Daoy (cell line): Measurements from ENCODE around the gene CEPT1. TPM values are rescaled to one million over a fixed set of nuclear protein-coding genes. Genes with fewer than 3 reads are reported as not detected.

ENCODE experiments used
- DNase-seq: peaks from one replicate; pipeline ENCODE4 v3.0.0-alpha.2; 2015; ENCODE audit warnings: low read depth
- total RNA-seq: library from RNA; depleted of rRNA; stranded (reverse); fragments of >200 nt; shearing (Covaris generic); gene quantifications from 2 replicates; pipeline ENCODE4 v1.2.3, GENCODE V29; 2014; rRNA removed

CEPT1 gene
- total RNA-seq, 1 experiment from 2014 or later: 36.7 TPM

DNA sequence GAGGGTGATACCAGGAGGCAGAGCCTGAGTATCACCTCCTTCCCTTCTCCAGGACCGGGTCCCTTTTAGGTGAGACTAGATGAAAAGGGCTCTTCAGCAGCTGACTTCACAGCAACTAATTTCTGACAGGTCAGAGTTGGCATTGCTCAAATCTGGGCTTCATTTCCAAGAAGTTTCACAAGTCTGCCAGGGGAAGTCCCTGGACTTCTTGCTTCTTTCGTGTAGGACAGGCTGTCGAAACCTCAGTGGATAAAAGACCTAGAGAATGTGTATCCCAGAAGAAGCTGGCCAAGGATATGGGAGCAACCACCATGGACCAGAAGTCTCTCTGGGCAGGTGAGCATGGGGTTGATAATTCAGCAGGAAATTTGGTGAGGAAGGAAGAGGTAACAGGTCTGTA is 87.4 kb downstream of the CEPT1 start, which contains the start of gene CHI3L2:
Gene CHI3L2, plus strand, starts transcription at position 280 of the 400 bp plus-strand sequence. Its CDS starts 17 bp downstream, at position 297.
- no peak for DNase-seq

DNA sequence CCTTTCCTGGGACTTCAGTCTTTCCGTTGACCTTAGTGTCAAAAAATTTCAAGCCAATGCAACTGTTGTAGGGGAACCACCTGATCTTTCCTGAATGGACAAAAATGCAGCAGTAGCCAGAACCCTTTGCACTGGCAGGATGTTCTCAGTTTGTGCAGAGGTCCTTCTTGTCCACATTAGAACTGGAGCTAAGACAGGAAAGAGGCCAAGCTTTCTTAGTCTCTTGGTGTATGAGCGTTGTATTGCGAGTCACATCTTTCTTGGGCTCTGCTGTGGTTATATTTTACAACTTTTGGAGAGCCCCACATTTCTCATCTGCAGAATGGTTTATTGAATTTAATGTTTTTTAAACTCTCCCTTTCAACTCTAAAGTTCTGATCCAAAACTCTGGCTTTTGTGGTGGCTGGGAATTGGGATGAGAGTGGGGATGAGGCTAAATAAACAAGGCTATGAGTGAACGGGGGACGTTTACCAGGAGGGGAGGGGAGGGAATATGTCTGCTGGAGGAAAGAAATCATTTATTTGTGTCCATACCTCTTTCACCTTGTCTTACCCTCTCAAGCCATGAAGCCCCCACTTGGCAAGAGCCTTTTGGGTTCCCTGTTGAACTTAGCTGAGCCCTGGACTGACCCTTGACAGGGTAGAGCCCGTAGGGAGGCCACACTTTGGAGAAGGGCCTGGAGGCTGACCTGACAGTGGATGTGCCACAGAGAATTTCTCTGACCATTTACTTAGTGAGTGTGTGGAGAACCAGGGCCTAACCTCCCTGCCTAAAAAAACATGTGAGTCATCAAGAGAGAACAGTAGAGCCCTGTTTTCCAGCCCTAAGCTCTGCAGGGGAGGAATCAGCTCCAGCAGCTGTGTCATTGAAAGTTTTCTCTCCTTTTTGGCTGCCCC is 88.1 kb downstream of the CEPT1 start:
- DNase-seq: peak; percentile 90

DNA sequence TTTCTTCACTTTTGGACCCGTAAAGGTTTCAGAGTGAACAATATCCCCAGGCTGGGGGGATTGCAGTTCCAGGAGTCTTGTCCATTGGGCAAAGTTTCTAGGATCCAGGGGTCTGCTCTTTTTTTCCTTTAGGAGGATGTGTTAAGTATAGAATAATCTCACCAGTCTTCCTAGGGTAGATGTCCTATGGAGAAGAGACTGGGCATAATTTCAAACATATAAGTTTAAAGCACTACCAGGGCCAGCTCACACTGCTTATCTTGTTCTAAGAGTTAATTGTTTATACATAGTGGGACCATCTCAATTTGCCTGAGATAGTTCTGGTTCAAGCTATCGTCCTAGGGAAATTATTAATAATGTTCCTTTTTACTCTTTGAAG is 88.7 kb downstream of the CEPT1 start:
- DNase-seq: no peak

DNA sequence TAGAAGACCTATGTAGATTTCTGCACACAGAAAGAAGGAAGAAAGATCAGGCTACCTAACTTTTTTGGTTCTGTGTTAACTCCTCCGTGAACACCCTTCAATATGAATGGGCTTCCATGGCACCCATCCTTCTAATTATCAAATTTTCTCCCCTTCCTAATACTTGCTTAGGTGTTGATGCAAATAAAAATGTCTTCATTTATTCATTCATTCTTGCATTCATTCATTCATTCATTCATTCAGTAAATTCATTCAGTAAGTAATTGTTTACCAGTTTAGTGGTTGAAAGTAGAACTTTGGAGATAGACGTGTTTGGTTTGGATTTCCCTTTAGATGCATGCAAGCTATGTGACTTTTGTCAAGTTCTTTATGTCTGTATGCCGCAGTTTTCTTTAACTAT is 92.1 kb downstream of the CEPT1 start:
- no peak for DNase-seq

DNA sequence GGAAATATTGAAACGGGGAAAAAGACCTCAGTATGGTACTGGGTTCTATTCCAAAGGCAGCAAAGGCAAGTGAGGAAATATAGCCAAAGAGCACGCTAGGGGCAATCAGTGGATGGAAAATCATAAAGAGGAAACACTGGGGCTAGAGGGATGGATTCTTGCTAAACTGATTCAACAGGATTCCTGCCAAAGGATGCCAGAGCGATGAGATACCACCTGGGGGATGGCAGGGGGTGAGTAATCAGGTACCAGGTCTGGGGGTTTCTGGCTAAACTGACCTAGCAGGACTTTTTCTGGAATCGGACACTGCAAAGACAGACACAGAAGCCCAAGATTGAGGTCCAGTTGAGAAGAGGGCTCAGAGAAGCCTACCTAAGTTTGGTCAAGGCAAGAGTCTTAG is 94.2 kb downstream of the CEPT1 start:
- DNase-seq: peak; percentile 60

Other genes starting within 250 kb of the CEPT1 start
- gene LRIF1, start 176.3 kb upstream of the CEPT1 start, total RNA-seq: 20.9 and 22.9 TPM in 2 replicates
- 36.7 and 49.8 TPM in 2 replicates for gene DRAM2, start 130 bp upstream of the CEPT1 start, total RNA-seq
- gene DENND2D, start 60.4 kb downstream of the CEPT1 start, total RNA-seq: 5.7 and 11.0 TPM in 2 replicates
- 0.29 TPM in 1 of 2 replicates, not detected in the other for gene CHI3L2, start 87.5 kb downstream of the CEPT1 start, total RNA-seq
- gene CHIA, start 150.6 kb downstream of the CEPT1 start, total RNA-seq: 0.06 TPM in 1 of 2 replicates, not detected in the other